Thymus (tissue), 14 donors: Measurements from ENCODE around the gene BDP1. TPM values are rescaled to one million over a fixed set of nuclear protein-coding genes. Genes with fewer than 3 reads are reported as not detected.
A peak's percentile ranks its signal among the peaks of the same experiment; 100 is the strongest.
"Not testable (repeated sequence)": the region's sequence is repeated elsewhere in the genome, so short reads cannot be mapped to it uniquely, and the experiment has no call there.

Source experiments
- DNase-seq, 9 donors: peaks; one replicate each; pipeline ENCODE4 v3.0.0-alpha.2; 2013; ENCODE audit warnings: low spot score in 9 of 9, low read depth in 6 of 9, missing footprints in 1 of 9
- H3K27ac ChIP-seq, 2 donors: one replicate each; pipeline ENCODE4 v1.5.1; 2013; ENCODE audit warnings: control low read depth in 1 of 2, low read depth in 1 of 2, low read length in 1 of 2, mild to moderate bottlenecking in 1 of 2, moderate library complexity in 1 of 2
- H3K27me3 ChIP-seq, 2 donors: one replicate each; pipeline ENCODE4 v1.5.1; 2013; ENCODE audit warnings: low read length in 1 of 2; ENCODE audit not compliant: control insufficient read depth in 2 of 2, insufficient read depth in 1 of 2
- H3K36me3 ChIP-seq, 2 donors: one replicate each; pipeline ENCODE4 v1.5.1; 2013; ENCODE audit warnings: low read length in 1 of 2, mild to moderate bottlenecking in 1 of 2, moderate library complexity in 1 of 2; ENCODE audit not compliant: control insufficient read depth in 2 of 2, insufficient read depth in 2 of 2
- H3K4me1 ChIP-seq, 2 donors: one replicate each; pipeline ENCODE4 v1.5.1; 2013; ENCODE audit warnings: low read length in 2 of 2; ENCODE audit not compliant: control insufficient read depth in 2 of 2, insufficient read depth in 2 of 2
- H3K4me3 ChIP-seq, 2 donors: one replicate each; pipeline ENCODE4 v1.5.1; 2013; ENCODE audit warnings: low read length in 2 of 2, control low read depth in 1 of 2, mild to moderate bottlenecking in 1 of 2
- H3K9me3 ChIP-seq, 2 donors: one replicate each; pipeline ENCODE4 v1.5.1; 2013; ENCODE audit warnings: low read length in 1 of 2, mild to moderate bottlenecking in 1 of 2; ENCODE audit not compliant: control insufficient read depth in 2 of 2, insufficient read depth in 1 of 2
- WGBS: extraction: QIAGEN DNeasy Blood & Tissue Kit; methylation state at CpG from one replicate; pipeline ENCODE4 v1.1.7; 2013; 5-methylcytosine and 5-hydroxymethylcytosine counted together
- long read RNA-seq, 10 donors: transcript quantifications; one replicate each; lab custom pipeline, GENCODE V29; 2026
- polyA plus RNA-seq: library from polyadenylated mRNA; stranded (reverse); fragments of 200-250 nt; gene quantifications from one replicate; pipeline ENCODE4 v1.2.3, GENCODE V29; 2013
- total RNA-seq: library from RNA; stranded (reverse); fragments of 120-200 nt; gene quantifications from one replicate; pipeline ENCODE4 v1.2.4, GENCODE V29; 2013
- donor health status: healthy.

Gene BDP1
- 22.7 TPM for total RNA-seq
- 17.1 TPM for polyA plus RNA-seq
- long read RNA-seq, donor 1 = 0 reads
- long read RNA-seq, donor 2 = 0 reads
- long read RNA-seq, donor 3, partial matches to known transcripts = 20 of 22 reads
- long read RNA-seq, donor 3, other reads (novel, unspliced or antisense) = 0 of 22 reads
- long read RNA-seq, donor 4 = 0 reads
- long read RNA-seq, donor 5, partial matches to known transcripts = 9 of 12 reads
- long read RNA-seq, donor 5, other reads (novel, unspliced or antisense) = 0 of 12 reads
- long read RNA-seq, donor 6, partial matches to known transcripts = 0 of 1 reads
- long read RNA-seq, donor 6, other reads (novel, unspliced or antisense) = 0 of 1 reads
- long read RNA-seq, donor 7, partial matches to known transcripts = 0 of 1 reads
- long read RNA-seq, donor 7, other reads (novel, unspliced or antisense) = 0 of 1 reads
- long read RNA-seq, donor 8 = 0 reads
- long read RNA-seq, donor 9, partial matches to known transcripts = 0 of 1 reads
- long read RNA-seq, donor 9, other reads (novel, unspliced or antisense) = 0 of 1 reads
- long read RNA-seq, donor 10, partial matches to known transcripts = 0 of 1 reads
- long read RNA-seq, donor 10, other reads (novel, unspliced or antisense) = 0 of 1 reads

- peaks cover 0 to 4% of the 10 kb centered on the region in 2 donors for H3K4me1 ChIP-seq
- under 1% methylated on average over 50 of the region's 50 CpGs for WGBS
- H3K36me3 ChIP-seq = peaks cover 3 to 14% of the 10 kb centered on the region in 2 donors
- peak within 1 kb of the TSS; percentile 63 to 72 for H3K4me3 ChIP-seq
- H3K27ac ChIP-seq = peak within 1 kb of the TSS; percentile 91 to 99
- H3K9me3 ChIP-seq = no peaks in the 10 kb centered on the region
- peaks cover 0 to 11% of the 10 kb centered on the region in 2 donors for H3K27me3 ChIP-seq
- DNase-seq = peak; percentile 90 to 98 (median 95)
These were observed at the start of gene BDP1 for GRCh38 chr5:71455427-71456361. TSS of gene BDP1 (plus strand) at chr5:71455651. CDS start at chr5:71455878, 227 bp downstream.

GRCh38 chr5:71410088-71410487 is 45.4 kb upstream of the BDP1 start:
- 89% methylated on average over 2 of the region's 2 CpGs for WGBS
- not testable (repeated sequence) for H3K4me3 ChIP-seq

GRCh38 chr5:71415626-71416025 is 39.8 kb upstream of the BDP1 start:
- DNase-seq, H3K9me3 ChIP-seq, H3K4me3 ChIP-seq, H3K4me1 ChIP-seq, H3K36me3 ChIP-seq, H3K27me3 ChIP-seq, H3K27ac ChIP-seq: not testable (repeated sequence)
- 99% methylated on average over 1 of the region's 2 CpGs for WGBS

More at GRCh38 chr5:71410088-71410487, 45.4 kb upstream of the BDP1 start:
- not testable (repeated sequence) for H3K27ac ChIP-seq, H3K36me3 ChIP-seq, H3K27me3 ChIP-seq, H3K9me3 ChIP-seq, H3K4me1 ChIP-seq, DNase-seq

GRCh38 chr5:71418026-71418425 is 37.4 kb upstream of the BDP1 start:
- DNase-seq, H3K36me3 ChIP-seq, H3K9me3 ChIP-seq, H3K27me3 ChIP-seq, H3K4me1 ChIP-seq, H3K4me3 ChIP-seq, H3K27ac ChIP-seq: not testable (repeated sequence)
- WGBS = 98% methylated on average over 1 of the region's 1 CpG

- not testable (repeated sequence) for H3K36me3 ChIP-seq, H3K27ac ChIP-seq, H3K4me3 ChIP-seq, DNase-seq, H3K27me3 ChIP-seq, H3K4me1 ChIP-seq, H3K9me3 ChIP-seq
- WGBS = 95% methylated on average over 1 of the region's 1 CpG
These were observed 34.2 kb upstream of the BDP1 start for GRCh38 chr5:71421278-71421677.

GRCh38 chr5:71423896-71424295 is 31.6 kb upstream of the BDP1 start:
- DNase-seq, H3K4me1 ChIP-seq, H3K36me3 ChIP-seq, H3K4me3 ChIP-seq, H3K27ac ChIP-seq, H3K27me3 ChIP-seq, H3K9me3 ChIP-seq: not testable (repeated sequence)
- WGBS = 96% methylated on average over 3 of the region's 3 CpGs

- not testable (repeated sequence) for H3K27ac ChIP-seq, H3K4me3 ChIP-seq, H3K27me3 ChIP-seq, H3K36me3 ChIP-seq, DNase-seq, H3K9me3 ChIP-seq, H3K4me1 ChIP-seq
- 53% methylated on average over 2 of the region's 2 CpGs for WGBS
These were observed 28.6 kb upstream of the BDP1 start for GRCh38 chr5:71426686-71427474.

GRCh38 chr5:71432410-71432809 is 23.0 kb upstream of the BDP1 start:
- not testable (repeated sequence) for H3K36me3 ChIP-seq, DNase-seq, H3K4me3 ChIP-seq, H3K4me1 ChIP-seq, H3K27me3 ChIP-seq, H3K27ac ChIP-seq, H3K9me3 ChIP-seq
- WGBS = 64% methylated on average over 3 of the region's 3 CpGs
